CD14-positive monocyte (primary cell): Measurements from ENCODE around the gene SH3PXD2A. TPM values are rescaled to one million over a fixed set of nuclear protein-coding genes. Genes with fewer than 3 reads are reported as not detected.

Experiments used
- DNase-seq, 3 donors: peaks; one replicate each; pipeline ENCODE4 v3.0.0-alpha.2; 2011 to 2022
- H2AFZ ChIP-seq: 2 replicates; pipeline ENCODE4 v1.6.0; 2012; ENCODE audit warnings: mild to moderate bottlenecking, low read depth, low read length, inconsistent platforms; ENCODE audit not compliant: insufficient read depth, poor library complexity, severe bottlenecking
- H3K27ac ChIP-seq, 2 donors: 1 replicate in 1 of 2; 2 replicates in 1 of 2; pipeline ENCODE4 v1.5.1; 2012 to 2013; ENCODE audit warnings: low read length in 2 of 2, control low read depth in 1 of 2, inconsistent platforms in 1 of 2, low read depth in 1 of 2, mild to moderate bottlenecking in 1 of 2
- H3K27me3 ChIP-seq, 2 donors: one replicate each; pipeline versions ENCODE4 v1.6.0 to v1.6.1; 2011 to 2013; ENCODE audit warnings: low read length in 2 of 2; ENCODE audit not compliant: control insufficient read depth in 2 of 2, insufficient read depth in 2 of 2
- H3K36me3 ChIP-seq, 2 donors: replicated peaks in 1 of 2; 1 replicate in 1 of 2; 2 replicates in 1 of 2; pipeline versions ENCODE4 v1.5.1 to v1.6.1; 2012 to 2013; ENCODE audit warnings: low read length in 2 of 2, control low read depth in 1 of 2, inconsistent platforms in 1 of 2, mild to moderate bottlenecking in 1 of 2; ENCODE audit not compliant: insufficient read depth in 2 of 2, control insufficient read depth in 1 of 2
- H3K4me1 ChIP-seq, 2 donors: 1 replicate in 1 of 2; 2 replicates in 1 of 2; pipeline versions ENCODE4 v1.5.1 to v1.6.1; 2012 to 2013; ENCODE audit warnings: low read length in 2 of 2, control low read depth in 1 of 2, inconsistent platforms in 1 of 2, mild to moderate bottlenecking in 1 of 2, moderate library complexity in 1 of 2; ENCODE audit not compliant: insufficient read depth in 2 of 2, control insufficient read depth in 1 of 2
- H3K4me2 ChIP-seq: replicated peaks from 2 replicates; pipeline ENCODE3; 2012; ENCODE audit warnings: low read length, moderate library complexity, mild to moderate bottlenecking; ENCODE audit not compliant: poor library complexity, severe bottlenecking; ENCODE audit errors: extremely low read depth
- H3K4me3 ChIP-seq, 3 experiments: fragments of 200-600 bp in 1 of 3; sonication (generic) in 1 of 3; replicated peaks in 1 of 3; 1 replicate in 2 of 3; 2 replicates in 1 of 3; pipeline ENCODE4 v1.5.1; 2011 to 2013; ENCODE audit warnings: low read length in 3 of 3, mild to moderate bottlenecking in 3 of 3, control low read depth in 2 of 3, low read depth in 2 of 3, inconsistent platforms in 1 of 3, moderate library complexity in 1 of 3
- H3K79me2 ChIP-seq: 2 replicates; pipeline ENCODE4 v1.6.0; 2012; ENCODE audit warnings: mild to moderate bottlenecking, control low read depth, inconsistent platforms, low read length, moderate library complexity; ENCODE audit not compliant: insufficient read depth
- H3K9ac ChIP-seq: 2 replicates; pipeline ENCODE4 v1.6.0; 2017; ENCODE audit warnings: low read length, mild to moderate bottlenecking; ENCODE audit not compliant: insufficient read depth, poor library complexity, severe bottlenecking
- H3K9me3 ChIP-seq, 2 donors: replicated peaks in 1 of 2; 1 replicate in 1 of 2; 2 replicates in 1 of 2; pipeline versions ENCODE4 v1.5.1 to v1.6.1; 2012 to 2013; ENCODE audit warnings: low read length in 2 of 2, control low read depth in 1 of 2; ENCODE audit not compliant: control insufficient read depth in 1 of 2, insufficient read depth in 1 of 2
- H4K20me1 ChIP-seq: 2 replicates; pipeline ENCODE4 v1.6.0; 2012; ENCODE audit warnings: mild to moderate bottlenecking, low read length, control low read depth, moderate library complexity; ENCODE audit not compliant: insufficient read depth
- H3K27ac Mint-ChIP-seq, 7 donors: one replicate each; pipeline ENCODE4 v1.8.0; 2020; ENCODE audit warnings: mild to moderate bottlenecking in 7 of 7, mixed read lengths in 7 of 7, moderate library complexity in 6 of 7, inconsistent platforms in 2 of 7
- H3K27me3 Mint-ChIP-seq, 3 donors: one replicate each; pipeline ENCODE4 v1.8.0; 2021 to 2022; ENCODE audit warnings: low read depth in 3 of 3, mild to moderate bottlenecking in 3 of 3, mixed read lengths in 3 of 3, moderate library complexity in 3 of 3, inconsistent platforms in 1 of 3
- H3K36me3 Mint-ChIP-seq, 2 donors: one replicate each; pipeline ENCODE4 v1.8.0; 2020; ENCODE audit warnings: mixed read lengths in 2 of 2, inconsistent platforms in 1 of 2, mild to moderate bottlenecking in 1 of 2
- H3K4me1 Mint-ChIP-seq: one replicate; pipeline ENCODE4 v1.8.0; 2020; ENCODE audit warnings: mild to moderate bottlenecking, mixed read lengths
- H3K4me3 Mint-ChIP-seq, 2 donors: one replicate each; pipeline ENCODE4 v1.8.0; 2020; ENCODE audit warnings: mild to moderate bottlenecking in 2 of 2, mixed read lengths in 2 of 2, moderate library complexity in 1 of 2
- H3K9me3 Mint-ChIP-seq, 7 donors: one replicate each; pipeline ENCODE4 v1.8.0; 2020 to 2022; ENCODE audit warnings: mixed read lengths in 7 of 7, mild to moderate bottlenecking in 6 of 7, moderate library complexity in 6 of 7, inconsistent platforms in 2 of 7
- WGBS: methylation state at CpG from one replicate; pipeline ENCODE4 v1.1.5; 2013; ENCODE audit warnings: missing lambda C conversion rate; ENCODE audit not compliant: insufficient coverage; 5-methylcytosine and 5-hydroxymethylcytosine counted together
- intact Hi-C, 2 donors: fragments of 100-400 bp; cut with micrococcal nuclease; formaldehyde crosslinking; loops; one replicate each; pipeline versions ENCODE4 v1.15.0 to v1.15.1; 2023
- polyA plus RNA-seq, 3 donors: library from polyadenylated mRNA; depleted of rRNA in 1 of 3; unstranded in 2 of 3; stranded (reverse) in 1 of 3; fragments of 300-500 nt in 2 of 3; fragments of >200 nt in 1 of 3; fragmentation: Illumina TruSeq in 2 of 3; gene quantifications; 1 replicate in 2 of 3; 2 replicates in 1 of 3; pipeline ENCODE4 v1.2.3, GENCODE V29; 2012 to 2021
- TF ChIP-seq, protein P1 (sequence below): fragments of 200-600 bp; IDR thresholded peaks from one replicate; pipeline ENCODE4 v1.8.0; 2022; ENCODE audit warnings: antibody characterized with exemption, mild to moderate bottlenecking

Gene SH3PXD2A
- polyA plus RNA-seq, 3 donors = 0.01 to 0.76 (median 0.05) TPM

DNA sequence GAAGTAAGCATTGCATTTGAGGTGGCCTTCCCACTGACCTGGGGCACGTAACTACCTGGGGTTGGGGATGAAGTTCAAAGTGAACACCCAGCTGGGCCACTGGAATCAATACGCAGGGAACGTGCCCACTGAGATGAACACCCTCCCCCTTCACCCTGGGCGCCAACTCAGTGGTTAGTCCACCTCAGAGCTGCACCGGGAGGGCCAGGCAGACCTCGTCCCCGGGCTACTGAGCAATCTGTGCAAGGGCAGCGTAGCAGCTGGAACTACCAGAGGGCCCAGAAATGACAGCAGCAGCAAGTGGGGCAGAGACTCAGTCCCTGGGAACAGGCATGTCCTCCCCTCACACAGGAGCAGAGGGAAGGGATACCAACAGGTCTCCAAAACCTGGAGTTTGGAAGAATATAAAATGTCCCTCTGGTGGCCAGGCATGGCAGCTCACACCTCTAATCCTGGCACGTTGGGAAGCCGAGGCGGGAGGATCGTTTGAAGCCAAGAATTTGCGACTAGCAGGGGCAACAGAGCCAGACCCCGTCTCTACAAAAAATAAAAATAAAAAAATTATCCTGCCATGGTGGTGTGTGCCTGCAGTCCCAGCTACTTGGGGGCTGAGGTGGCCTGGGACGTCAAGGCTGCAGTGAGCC lies 143.9 kb downstream of the SH3PXD2A start:
- no peak for DNase-seq
- H3K27ac Mint-ChIP-seq = no peak overlapping the region
- TF ChIP-seq, protein P1, sequence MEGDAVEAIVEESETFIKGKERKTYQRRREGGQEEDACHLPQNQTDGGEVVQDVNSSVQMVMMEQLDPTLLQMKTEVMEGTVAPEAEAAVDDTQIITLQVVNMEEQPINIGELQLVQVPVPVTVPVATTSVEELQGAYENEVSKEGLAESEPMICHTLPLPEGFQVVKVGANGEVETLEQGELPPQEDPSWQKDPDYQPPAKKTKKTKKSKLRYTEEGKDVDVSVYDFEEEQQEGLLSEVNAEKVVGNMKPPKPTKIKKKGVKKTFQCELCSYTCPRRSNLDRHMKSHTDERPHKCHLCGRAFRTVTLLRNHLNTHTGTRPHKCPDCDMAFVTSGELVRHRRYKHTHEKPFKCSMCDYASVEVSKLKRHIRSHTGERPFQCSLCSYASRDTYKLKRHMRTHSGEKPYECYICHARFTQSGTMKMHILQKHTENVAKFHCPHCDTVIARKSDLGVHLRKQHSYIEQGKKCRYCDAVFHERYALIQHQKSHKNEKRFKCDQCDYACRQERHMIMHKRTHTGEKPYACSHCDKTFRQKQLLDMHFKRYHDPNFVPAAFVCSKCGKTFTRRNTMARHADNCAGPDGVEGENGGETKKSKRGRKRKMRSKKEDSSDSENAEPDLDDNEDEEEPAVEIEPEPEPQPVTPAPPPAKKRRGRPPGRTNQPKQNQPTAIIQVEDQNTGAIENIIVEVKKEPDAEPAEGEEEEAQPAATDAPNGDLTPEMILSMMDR = no peak
- H3K4me3 Mint-ChIP-seq = no peak overlapping the region
- H3K36me3 ChIP-seq = no peaks in the 10 kb centered on the region
- no peaks in the 10 kb centered on the region for H3K9me3 ChIP-seq
- no peak overlapping the region for H3K4me2 ChIP-seq
- H3K4me1 Mint-ChIP-seq = no peaks in the 10 kb centered on the region
- no peaks in the 10 kb centered on the region for H3K79me2 ChIP-seq
- H3K9ac ChIP-seq = no peak overlapping the region
- no peaks in the 10 kb centered on the region for H3K36me3 Mint-ChIP-seq
- no peak overlapping the region for H3K27ac ChIP-seq
- no peaks in the 10 kb centered on the region for H4K20me1 ChIP-seq
- H3K4me1 ChIP-seq = no peaks in the 10 kb centered on the region
- H2AFZ ChIP-seq = no peak overlapping the region
- 89% methylated on average over 5 of the region's 15 CpGs for WGBS
- intact Hi-C loops = no loop called here
- no peak overlapping the region for H3K4me3 ChIP-seq
- H3K27me3 ChIP-seq = no peaks in the 10 kb centered on the region
- H3K27me3 Mint-ChIP-seq = peaks cover 1 to 10% (median 5%) of the 10 kb centered on the region in 3 donors
- no peaks in the 10 kb centered on the region for H3K9me3 Mint-ChIP-seq

DNA sequence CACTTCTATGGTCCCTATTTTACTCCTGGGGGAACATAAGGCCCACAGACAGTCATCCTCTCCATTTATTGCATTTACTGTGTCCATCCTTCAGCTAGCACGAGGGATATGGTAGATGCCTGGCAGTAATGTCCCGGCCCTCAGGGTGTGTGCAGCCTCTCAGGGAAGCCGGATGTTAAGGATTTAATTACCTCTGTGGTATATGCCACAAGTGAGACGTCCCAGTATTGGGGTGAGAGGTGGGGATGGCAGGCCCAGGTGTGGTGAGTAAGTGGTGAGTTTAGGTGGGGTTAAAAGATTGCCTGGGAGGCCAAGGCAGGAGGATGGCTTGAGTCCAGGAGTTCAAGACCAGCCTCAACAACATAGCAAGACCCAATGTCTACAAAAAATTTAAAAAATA lies 144.9 kb downstream of the SH3PXD2A start:
- Mint-ChIP-seq H3K27ac (no peak overlapping the region), H3K27me3 (peaks cover 1 to 11% (median 5%) of the 10 kb centered on the region in 3 donors), H3K9me3 (no peaks in the 10 kb centered on the region), H3K4me3 (no peak overlapping the region), H3K36me3 (no peaks in the 10 kb centered on the region), H3K4me1 (no peaks in the 10 kb centered on the region)
- no peak for DNase-seq
- Histone ChIP-seq H3K9ac (no peak overlapping the region), H4K20me1 (no peaks in the 10 kb centered on the region), H3K27ac (no peak overlapping the region), H3K4me2 (no peak overlapping the region), H3K9me3 (no peaks in the 10 kb centered on the region), H2AFZ (no peak overlapping the region), H3K79me2 (no peaks in the 10 kb centered on the region), H3K4me1 (no peaks in the 10 kb centered on the region), H3K4me3 (no peak overlapping the region), H3K36me3 (no peaks in the 10 kb centered on the region), H3K27me3 (no peaks in the 10 kb centered on the region)
- WGBS = 91% methylated on average over 4 of the region's 4 CpGs
- intact Hi-C loops = no loop called here
- TF ChIP-seq, protein P1 = no peak
